ENCODE measurements around the gene ANGPTL8. TPM values are rescaled to one million over a fixed set of nuclear protein-coding genes. Genes with fewer than 3 reads are reported as not detected.

Gene ANGPTL8
- total and polyA plus RNA-seq, 2 of the 4 experiments (the other 2 are of a cell fraction), result not detected

- ChIA-PET POLR2A (ENCODE audit: unreplicated experiment) (no interaction called here), CTCF (no interaction called here)
- ATAC-seq (ENCODE audit: low read depth) (no peak), DNase-seq (no peak)
- no peak overlapping the region for H3K9ac ChIP-seq (ENCODE audit: low read depth, low read length)
- H3K4me1 ChIP-seq (ENCODE audit: control insufficient read depth, insufficient read depth, low read length), result no peaks in the 10 kb centered on the region
- intact Hi-C loops (cut with micrococcal nuclease), result no loop called here
- no peaks in the 10 kb centered on the region for H3K27me3 ChIP-seq (ENCODE audit: control insufficient read depth, insufficient read depth, low read length)
- H3K56ac ChIP-seq (ENCODE audit: extremely low read depth, insufficient read depth, low read length), result no peak overlapping the region
- no peak overlapping the region for H4K5ac ChIP-seq (ENCODE audit: low read depth, low read length)
- H3K79me1 ChIP-seq (ENCODE audit: low read depth in 1 of 2, low read length in 2 of 2), result no peaks in the 10 kb centered on the region
- H4K20me1 ChIP-seq (ENCODE audit: insufficient read depth, low read length), result no peaks in the 10 kb centered on the region
- H3K27ac ChIP-seq (ENCODE audit: insufficient read depth, low read length), result no peak overlapping the region
- H2AK5ac ChIP-seq (ENCODE audit: low read depth, low read length), result no peak overlapping the region
- no peak overlapping the region for H2BK120ac ChIP-seq (ENCODE audit: low read depth, low read length)
- no peak for TF ChIP-seq MAZ (IDR thresholded peaks at IDR 0.05; ENCODE audit: borderline replicate concordance, low read depth, low read length)
- TF ChIP-seq USF2 (IDR thresholded peaks at IDR 0.05; ENCODE audit: low read depth, low read length), result no peak
- no peak for TF ChIP-seq RAD21 (IDR thresholded peaks at IDR 0.05; ENCODE audit: low read length)
- no peak for TF ChIP-seq SMC3 (IDR thresholded peaks at IDR 0.05; ENCODE audit: low read depth, low read length)
- no peak for TF ChIP-seq CEBPB (IDR thresholded peaks at IDR 0.05; ENCODE audit: low read depth, low read length)
- TF ChIP-seq RCOR1 (IDR thresholded peaks at IDR 0.05; ENCODE audit: insufficient replicate concordance, low read length), result no peak
- TF ChIP-seq POLR2A (IDR thresholded peaks at IDR 0.05; ENCODE audit: low read depth, low read length), result no peak
- TF ChIP-seq, protein P1, sequence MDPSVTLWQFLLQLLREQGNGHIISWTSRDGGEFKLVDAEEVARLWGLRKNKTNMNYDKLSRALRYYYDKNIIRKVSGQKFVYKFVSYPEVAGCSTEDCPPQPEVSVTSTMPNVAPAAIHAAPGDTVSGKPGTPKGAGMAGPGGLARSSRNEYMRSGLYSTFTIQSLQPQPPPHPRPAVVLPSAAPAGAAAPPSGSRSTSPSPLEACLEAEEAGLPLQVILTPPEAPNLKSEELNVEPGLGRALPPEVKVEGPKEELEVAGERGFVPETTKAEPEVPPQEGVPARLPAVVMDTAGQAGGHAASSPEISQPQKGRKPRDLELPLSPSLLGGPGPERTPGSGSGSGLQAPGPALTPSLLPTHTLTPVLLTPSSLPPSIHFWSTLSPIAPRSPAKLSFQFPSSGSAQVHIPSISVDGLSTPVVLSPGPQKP (IDR thresholded peaks at IDR 0.05; ENCODE audit: borderline replicate concordance, low read depth, low read length), result no peak
- no peak overlapping the region for H3K4ac ChIP-seq (ENCODE audit: low read depth, low read length)
- H3K4me2 ChIP-seq (ENCODE audit: low read depth, low read length), result no peak overlapping the region
- H3K9me3 ChIP-seq (ENCODE audit: control insufficient read depth, insufficient read depth, low read length), result no peaks in the 10 kb centered on the region
- BruUV-seq (replicated peaks), result no TSS peak
- no peak overlapping the region for H3K23ac ChIP-seq (ENCODE audit: low read depth, low read length)
- no peak overlapping the region for H4K91ac ChIP-seq (ENCODE audit: insufficient read depth, low read depth, low read length)
- in situ Hi-C loops (cut with MboI; ENCODE audit: low sequenced_read_pairs), result no loop called here
- peaks cover 32% of the 10 kb centered on the region for H3K36me3 ChIP-seq (ENCODE audit: control insufficient read depth, insufficient read depth, low read length)
- H2AFZ ChIP-seq (replicated peaks; ENCODE audit: low read length, poor library complexity), result no peak overlapping the region
- no peak overlapping the region for H3K4me3 ChIP-seq (ENCODE audit: insufficient read depth, low read depth, low read length)
- no peak overlapping the region for H3K18ac ChIP-seq (ENCODE audit: low read depth, low read length)
- no peak overlapping the region for H2BK15ac ChIP-seq (ENCODE audit: low read depth, low read length)
- no peak overlapping the region for H2BK5ac ChIP-seq (ENCODE audit: low read depth, low read length, poor library complexity, severe bottlenecking)
- no peak overlapping the region for H2BK20ac ChIP-seq (ENCODE audit: low read depth, low read length)
- dilution Hi-C loops (cut with HindIII; ENCODE audit: low sequenced_read_pairs, unreplicated experiment), result no loop called here
- H2AK9ac ChIP-seq (replicated peaks; ENCODE audit: low read depth, low read length, poor library complexity), result no peak overlapping the region
- WGBS, 2 experiments (ENCODE audit: extremely low coverage in 2 of 2, insufficient read length in 1 of 2), result 84% methylated on average over 5 of the region's 15 CpGs; no CpG with 5 or more reads in 1 of the 2 experiments
- H4K8ac ChIP-seq (ENCODE audit: low read depth in 2 of 2, low read length in 2 of 2), result no peak overlapping the region
- no peaks in the 10 kb centered on the region for H3K9me1 ChIP-seq (ENCODE audit: insufficient read depth, low read length)
- no peak overlapping the region for H3K14ac ChIP-seq (replicated peaks; ENCODE audit: low read depth, low read length)
Measured at GRCh38 chr19:11237321-11237720, 2.1 kb upstream of the ANGPTL8 start.

Data from IMR-90 (cell line).